MM.1S (cell line): ENCODE data around the gene CCDC195.

ENCODE experiments used
- CTCF ChIP-seq: fragments of 300-600 bp; sonication (generic); IDR thresholded peaks from 2 replicates; pipeline ENCODE4 v1.5.1; 2016; ENCODE audit warnings: antibody characterized with exemption, low read length, mixed read lengths
- EZH2 ChIP-seq: fragments of 300-600 bp; sonication (generic); optimal IDR thresholded peaks from 2 replicates; pipeline ENCODE3; 2017; ENCODE audit warnings: low read depth, mild to moderate bottlenecking, antibody characterized with exemption, low read length, mixed read lengths
- EZH2phosphoT487 ChIP-seq: fragments of 300-600 bp; sonication (generic); IDR thresholded peaks from 2 replicates; pipeline ENCODE4 v1.6.1; 2018; ENCODE audit warnings: antibody characterized with exemption, low read length

DNA sequence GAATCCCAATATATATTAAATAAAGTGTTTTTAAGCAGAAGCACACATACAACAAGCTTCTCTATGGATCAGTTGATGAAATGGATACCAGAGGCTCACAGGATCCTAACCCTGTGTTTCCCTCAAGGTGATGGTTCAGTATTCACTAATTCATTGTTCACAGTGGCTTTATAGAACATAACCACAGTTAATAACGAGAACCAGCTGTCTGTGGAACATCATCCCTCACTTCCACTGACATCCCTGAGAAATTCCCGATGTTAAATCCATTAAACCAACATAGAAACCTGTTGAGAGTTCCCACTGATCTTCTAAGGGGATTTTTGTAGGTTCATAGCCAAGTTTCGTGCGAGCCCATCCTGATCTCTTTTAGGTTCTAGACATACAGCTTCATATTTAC lies 29.0 kb downstream of the CCDC195 start:
- TF ChIP-seq CTCF (no peak), EZH2phosphoT487 (no peak), EZH2 (no peak)
